ENCODE data around the gene CADM3.

GRCh38 chr1:159239551-159240220, 68.3 kb downstream of the CADM3 start:
- TF ChIP-seq CTCF (IDR thresholded peaks at IDR 0.05; ENCODE audit: insufficient read depth, low read length, poor library complexity, severe bottlenecking) (no peak), EZH2phosphoT487 (conservative IDR thresholded peaks at IDR 0.05; ENCODE audit: low read length) (no peak)
